ENCODE data around the gene YEATS2. TPM values are rescaled to one million over a fixed set of nuclear protein-coding genes. Genes with fewer than 3 reads are reported as not detected.

Gene YEATS2
- polyA plus RNA-seq, 2 of the 4 experiments (the other 2 are of a cell fraction): 11.2 to 15.3 TPM

- no peak for TF ChIP-seq ATOH8 (CRISPR knock-in tag; IDR thresholded peaks at IDR 0.05; ENCODE audit: low read depth)
These were observed 110.8 kb downstream of the YEATS2 start (continued) for GRCh38 chr3:183808355-183808754.

- ChIA-PET POLR2A (no interaction called here), CTCF (no interaction called here)
- WGBS (ENCODE audit: missing lambda C conversion rate): 82% methylated on average over 5 of the region's 5 CpGs
- no peak for FAIRE-seq
- no peak overlapping the region for H3K27ac ChIP-seq
- no peaks in the 10 kb centered on the region for H3K4me1 ChIP-seq
- no peak for DNase-seq (ENCODE audit: low read depth in 1 of 2, low spot score in 1 of 2)
- ATAC-seq: no peak
- H3K4me3 ChIP-seq: no peak overlapping the region
- no peak for TF ChIP-seq JUN (IDR thresholded peaks at IDR 0.05)
- TF ChIP-seq EHMT2 (IDR thresholded peaks at IDR 0.05; ENCODE audit: low read depth): no peak
- no peak for TF ChIP-seq NPAS2 (CRISPR knock-in tag; IDR thresholded peaks at IDR 0.05; ENCODE audit: borderline replicate concordance)
- TF ChIP-seq ZSCAN20 (CRISPR knock-in tag; IDR thresholded peaks at IDR 0.05): no peak
- TF ChIP-seq ESRRA (IDR thresholded peaks at IDR 0.05; ENCODE audit: borderline replicate concordance, low read length): no peak
- no peak for TF ChIP-seq BHLHE40 (IDR thresholded peaks at IDR 0.05; ENCODE audit: low read depth, low read length)
- no peak for TF ChIP-seq KDM1A (IDR thresholded peaks at IDR 0.05; ENCODE audit: low read depth)
- no peak for TF ChIP-seq TP53 (CRISPR knock-in tag; IDR thresholded peaks at IDR 0.05)
- TF ChIP-seq TFCP2L1 (CRISPR knock-in tag; IDR thresholded peaks at IDR 0.05): no peak
- TF ChIP-seq EP300 (IDR thresholded peaks at IDR 0.05): no peak
- TF ChIP-seq KDM5A (IDR thresholded peaks at IDR 0.05): no peak
- no peaks in the 10 kb centered on the region for H3K9me3 ChIP-seq
- H3K4me2 ChIP-seq: no peak overlapping the region
These were observed 111.7 kb downstream of the YEATS2 start for GRCh38 chr3:183809270-183809669.

GRCh38 chr3:183810643-183811594 lies 113.3 kb downstream of the YEATS2 start:
- CTCF ChIA-PET: interaction anchor here (0.9 kb wide), 1 partner anchor 15 kb away, joined by 3 read pairs; no protein-coding TSS in a partner anchor
- no peak overlapping the region for H3K4me2 ChIP-seq
- H3K4me3 ChIP-seq: no peak overlapping the region
- H3K27ac ChIP-seq: no peak overlapping the region
- WGBS (ENCODE audit: missing lambda C conversion rate): 87% methylated on average over 20 of the region's 24 CpGs
- ATAC-seq: no peak
- POLR2A ChIA-PET: no interaction called here
- H3K9me3 ChIP-seq: no peaks in the 10 kb centered on the region
- FAIRE-seq: no peak
- TF ChIP-seq BCL3 (IDR thresholded peaks at IDR 0.05) (no peak), ATOH8 (CRISPR knock-in tag; IDR thresholded peaks at IDR 0.05; ENCODE audit: low read depth) (no peak), REST (IDR thresholded peaks at IDR 0.05) (no peak), ZFP36 (IDR thresholded peaks at IDR 0.05; ENCODE audit: borderline replicate concordance, partially characterized antibody) (no peak), FOSL2 (IDR thresholded peaks at IDR 0.05) (no peak), FOSL2 (CRISPR knock-in tag; IDR thresholded peaks at IDR 0.05) (no peak), NR3C1 (IDR thresholded peaks at IDR 0.05) (no peak), CEBPB (IDR thresholded peaks at IDR 0.05) (no peak), JUNB (IDR thresholded peaks at IDR 0.05) (no peak), PBX3 (IDR thresholded peaks at IDR 0.05) (no peak), JUN (IDR thresholded peaks at IDR 0.05) (no peak), CHD4 (IDR thresholded peaks at IDR 0.05; ENCODE audit: borderline replicate concordance) (no peak)
- no peaks in the 10 kb centered on the region for H3K4me1 ChIP-seq
- no peak for DNase-seq (ENCODE audit: low read depth in 1 of 2, low spot score in 1 of 2)
